Erythroblast (primary cell): ENCODE measurements around the gene ZBTB7B.

ENCODE experiments used
- DNase-seq, 2 experiments: peaks; one replicate each; lab custom pipeline; 2025; lab: John Stamatoyannopoulos, UW
- GATA1 ChIP-seq: IDR thresholded peaks from 2 replicates; pipeline ENCODE4 v1.6.1; 2011; ENCODE audit warnings: low read depth, mild to moderate bottlenecking, control low read depth, low read length, moderate library complexity
- POLR2A ChIP-seq: IDR thresholded peaks from 2 replicates; pipeline ENCODE4 v1.6.1; 2011; ENCODE audit warnings: mild to moderate bottlenecking, low read length

Gene ZBTB7B

DNA sequence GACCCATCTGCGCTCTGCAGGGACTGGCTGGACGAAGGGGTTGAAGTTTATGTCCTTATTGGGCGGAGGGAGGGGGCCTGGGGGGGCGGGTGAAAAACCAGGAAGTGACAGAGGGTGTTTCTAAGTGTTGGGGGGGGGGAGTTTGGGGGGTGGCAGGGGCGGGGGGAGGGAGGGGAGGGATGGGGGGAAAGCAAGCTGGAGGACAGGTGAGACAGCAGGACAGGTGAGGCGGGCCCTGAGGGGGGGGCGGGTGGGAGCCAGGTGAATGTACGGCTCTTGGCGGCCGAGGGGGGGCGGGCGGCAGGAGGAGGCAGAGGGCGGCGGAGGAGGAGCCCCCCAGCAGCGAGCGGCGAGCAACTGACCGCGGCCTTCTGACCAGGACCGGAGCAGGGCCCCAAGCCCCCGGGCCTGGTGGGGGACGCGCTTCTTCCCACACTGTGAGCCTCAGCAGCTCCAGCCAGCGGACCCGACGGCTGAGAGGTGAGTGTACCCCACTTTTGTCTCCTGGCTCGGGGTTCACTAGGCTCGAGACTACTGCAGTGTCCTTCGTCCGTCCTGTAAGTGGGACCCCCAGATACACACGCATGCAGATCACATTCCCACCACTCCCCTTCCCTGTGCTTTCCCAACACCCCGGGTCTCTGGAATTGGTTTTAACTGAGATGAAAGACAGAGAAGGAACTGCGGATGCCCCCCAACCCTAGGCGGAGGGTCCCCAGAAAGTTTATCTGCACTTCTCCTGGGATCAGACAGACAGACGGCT lies at the start of gene ZBTB7B:
TSS of gene ZBTB7B (plus strand) at position 339 of the 763 bp plus-strand sequence. CDS start 11,859 bp downstream, outside the sequence.
- DNase-seq: peak; percentile 67 to 75
- TF ChIP-seq POLR2A (peak; percentile 37), GATA1 (no peak)

DNA sequence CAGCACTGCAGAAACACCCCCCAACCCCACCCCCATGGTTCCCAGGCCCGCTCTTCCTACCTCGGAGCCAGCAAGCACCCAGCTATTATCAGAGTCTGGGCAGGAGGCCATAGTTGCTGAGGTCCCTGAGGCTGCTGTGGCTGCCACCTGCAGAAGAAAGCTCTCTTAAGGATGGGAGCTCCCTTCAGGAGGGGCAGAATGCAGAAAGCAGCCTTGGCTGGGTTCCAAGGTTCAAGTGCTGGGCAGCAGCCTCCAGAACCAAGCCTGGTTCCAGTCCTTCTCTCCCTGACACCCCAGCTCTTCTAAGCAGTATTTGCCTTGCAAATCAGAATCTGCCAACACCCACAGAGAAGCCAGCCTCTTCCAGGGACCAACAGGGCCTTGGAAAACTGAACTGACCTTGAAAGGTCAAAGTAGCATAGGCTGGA lies 49.0 kb upstream of the ZBTB7B start:
- no peak for DNase-seq

DNA sequence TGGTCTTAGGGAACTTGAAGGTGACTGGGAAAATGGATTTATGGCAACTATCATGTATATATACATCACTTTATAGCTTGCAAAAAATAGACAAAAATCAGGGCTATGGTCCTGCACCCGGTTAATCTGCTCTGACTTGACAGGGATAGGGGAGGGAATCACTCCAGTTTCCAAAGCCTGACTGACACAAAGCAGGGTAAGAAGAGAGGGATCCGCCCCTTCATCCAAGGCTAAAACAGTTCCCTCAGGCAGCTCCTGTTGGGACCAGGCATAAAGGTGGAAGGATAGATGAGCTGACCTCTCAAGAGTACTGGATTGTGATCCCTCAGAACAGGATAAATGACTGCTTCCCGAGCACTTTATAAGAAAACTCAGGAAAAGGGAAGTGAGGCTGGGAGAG lies 48.1 kb upstream of the ZBTB7B start:
- TF ChIP-seq POLR2A (no peak), GATA1 (no peak)
- DNase-seq: no peak

More for the DNA sequence above, 49.0 kb upstream of the ZBTB7B start:
- TF ChIP-seq GATA1 (no peak), POLR2A (no peak)

DNA sequence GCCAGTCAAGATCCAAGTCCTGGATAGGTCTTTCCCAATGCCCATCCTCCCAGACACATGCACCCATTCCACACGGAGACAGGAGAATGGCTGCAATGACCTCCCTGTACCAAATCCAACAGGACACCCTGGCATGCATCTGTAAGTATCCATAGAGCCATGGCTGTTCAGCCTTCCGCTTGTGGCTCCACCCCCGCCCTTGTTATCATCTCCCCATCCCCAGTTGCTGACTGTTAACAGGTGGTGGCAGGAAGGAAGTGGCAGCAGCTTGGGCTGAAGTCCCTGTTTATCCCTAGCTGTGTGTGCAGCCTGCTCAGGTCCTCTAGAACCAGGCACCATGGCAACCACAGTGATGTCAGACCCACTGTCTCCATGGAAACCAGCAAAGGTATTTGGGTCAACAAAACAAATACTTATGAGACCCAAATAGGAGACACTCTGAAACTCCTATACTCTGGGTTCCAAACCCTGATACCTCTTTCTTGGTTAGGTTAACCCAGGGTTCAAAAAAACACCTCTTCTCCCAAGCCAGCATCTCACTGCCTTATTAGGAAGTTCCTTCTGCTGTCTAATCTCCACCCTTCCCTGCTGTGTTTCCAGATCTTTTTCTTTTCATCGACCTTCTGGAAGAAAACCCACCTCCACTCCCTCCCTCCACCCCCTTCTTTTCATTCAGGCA lies 47.4 kb upstream of the ZBTB7B start:
- DNase-seq: peak; percentile 81 to 86
- TF ChIP-seq POLR2A (no peak), GATA1 (no peak)

DNA sequence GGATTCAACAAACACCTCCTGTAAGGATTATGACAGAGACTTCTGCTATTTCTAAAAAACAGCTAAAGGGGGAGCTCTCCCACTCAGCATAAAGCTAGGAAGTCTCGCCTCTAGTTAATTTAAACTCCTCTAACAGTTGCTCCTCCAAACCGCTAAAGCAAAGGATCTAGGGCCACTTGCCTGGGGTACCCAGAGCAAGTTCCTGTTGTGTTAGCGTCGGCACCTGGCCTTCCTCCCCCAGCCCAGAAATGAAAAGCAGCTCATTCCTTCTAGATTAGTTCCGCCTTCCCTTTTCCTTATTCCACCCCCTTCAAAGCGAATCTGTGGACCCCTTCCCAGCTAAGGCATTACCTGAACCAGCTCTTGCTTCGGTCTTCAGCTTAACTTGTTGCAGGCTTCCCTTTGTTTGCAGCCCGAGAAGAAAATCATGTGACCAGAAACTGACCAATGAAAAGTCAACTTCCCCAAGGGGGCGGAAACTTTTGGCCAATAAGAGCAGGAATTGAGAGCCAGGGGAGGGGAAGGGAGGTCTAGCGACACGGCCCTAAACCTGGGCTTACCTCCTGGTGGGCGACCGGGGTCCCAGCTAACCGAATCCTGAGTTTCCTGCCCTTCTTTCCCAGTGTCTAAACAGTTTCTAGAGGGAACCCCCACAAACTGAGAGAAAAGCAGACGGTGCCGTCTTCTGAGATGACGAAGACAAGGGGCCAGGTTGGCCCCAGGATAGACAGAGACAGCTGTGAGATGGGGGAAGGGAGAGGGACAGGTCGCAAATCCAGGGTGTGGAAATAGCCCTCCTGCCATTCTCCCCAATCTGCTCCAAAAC lies 46.7 kb upstream of the ZBTB7B start, which contains the start of gene PBXIP1:
TSS of gene PBXIP1 (minus strand) at position 382 of the 826 bp plus-strand sequence. CDS start 2,378 bp downstream, outside the sequence.
- TF ChIP-seq POLR2A: peak; percentile 66
- no peak for TF ChIP-seq GATA1
- peak; percentile 90 to 92 for DNase-seq

DNA sequence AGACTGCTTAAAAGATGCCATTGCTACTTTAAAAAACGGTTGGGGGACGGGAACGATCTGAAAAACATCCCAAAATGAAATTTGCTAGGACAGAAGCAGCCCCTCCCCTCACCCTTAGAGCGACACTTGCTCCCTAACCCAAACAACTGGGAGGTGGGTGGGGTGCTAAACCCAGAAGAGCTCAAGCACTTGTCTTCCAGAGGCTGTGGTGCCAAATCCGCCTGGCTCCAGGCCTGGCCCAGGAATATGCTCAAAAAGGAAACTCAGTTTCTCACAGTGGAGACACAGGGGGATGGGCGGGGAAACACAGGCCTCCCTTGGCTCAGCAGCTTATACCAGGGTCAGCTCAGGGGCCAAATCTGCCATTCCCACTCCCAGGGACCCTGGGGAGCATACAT lies 46.1 kb upstream of the ZBTB7B start:
- DNase-seq: no peak
- TF ChIP-seq POLR2A (no peak), GATA1 (no peak)

DNA sequence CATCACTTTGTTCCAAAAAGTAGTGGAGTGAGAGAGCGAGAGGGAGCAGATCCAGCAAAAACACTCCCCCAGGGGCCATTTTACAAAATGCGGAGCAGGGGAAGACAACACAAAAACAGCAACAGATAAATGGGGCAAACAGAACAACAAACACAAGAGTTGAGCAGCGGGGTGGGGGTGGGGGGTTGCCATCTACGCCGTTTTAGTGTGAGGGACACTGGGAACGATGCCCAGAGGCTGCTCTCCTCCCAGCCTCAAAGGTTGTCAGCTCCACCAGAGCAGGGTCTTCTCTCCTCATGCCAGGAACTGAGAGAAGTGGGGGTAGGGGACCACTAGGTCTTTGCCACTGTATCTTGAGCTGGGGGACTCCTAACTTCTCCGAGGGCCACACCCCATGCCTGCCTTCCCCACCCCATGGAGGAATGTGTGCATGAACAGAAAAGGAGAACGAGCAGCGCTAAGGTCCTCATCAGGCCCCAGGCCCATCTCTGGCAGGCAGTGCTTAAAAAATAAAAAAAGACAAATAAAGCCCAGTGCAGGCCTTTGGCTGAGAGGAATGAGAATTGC lies 45.4 kb upstream of the ZBTB7B start:
- no peak for TF ChIP-seq POLR2A
- TF ChIP-seq GATA1: no peak
- DNase-seq: no peak

DNA sequence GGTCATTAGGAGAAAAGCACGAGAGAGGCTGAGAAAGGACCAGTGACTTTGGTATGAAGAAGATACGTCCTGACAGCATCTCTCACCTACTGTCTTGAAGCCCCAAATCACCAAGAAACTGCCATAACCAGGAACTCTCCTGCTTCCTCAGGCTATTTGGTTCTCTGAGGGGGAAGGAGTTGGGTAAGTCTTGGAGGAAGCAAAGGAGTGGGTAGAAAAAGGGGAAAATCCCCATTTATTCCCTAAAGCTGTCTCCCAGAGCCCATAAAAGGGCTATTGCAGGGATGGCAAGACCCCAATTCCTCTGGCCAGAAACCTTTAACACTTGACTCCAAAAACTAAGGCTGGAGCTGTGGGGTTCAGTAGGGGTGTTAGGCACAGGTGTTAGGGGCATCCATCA lies 44.6 kb upstream of the ZBTB7B start:
- no peak for TF ChIP-seq POLR2A
- no peak for TF ChIP-seq GATA1
- DNase-seq: no peak

DNA sequence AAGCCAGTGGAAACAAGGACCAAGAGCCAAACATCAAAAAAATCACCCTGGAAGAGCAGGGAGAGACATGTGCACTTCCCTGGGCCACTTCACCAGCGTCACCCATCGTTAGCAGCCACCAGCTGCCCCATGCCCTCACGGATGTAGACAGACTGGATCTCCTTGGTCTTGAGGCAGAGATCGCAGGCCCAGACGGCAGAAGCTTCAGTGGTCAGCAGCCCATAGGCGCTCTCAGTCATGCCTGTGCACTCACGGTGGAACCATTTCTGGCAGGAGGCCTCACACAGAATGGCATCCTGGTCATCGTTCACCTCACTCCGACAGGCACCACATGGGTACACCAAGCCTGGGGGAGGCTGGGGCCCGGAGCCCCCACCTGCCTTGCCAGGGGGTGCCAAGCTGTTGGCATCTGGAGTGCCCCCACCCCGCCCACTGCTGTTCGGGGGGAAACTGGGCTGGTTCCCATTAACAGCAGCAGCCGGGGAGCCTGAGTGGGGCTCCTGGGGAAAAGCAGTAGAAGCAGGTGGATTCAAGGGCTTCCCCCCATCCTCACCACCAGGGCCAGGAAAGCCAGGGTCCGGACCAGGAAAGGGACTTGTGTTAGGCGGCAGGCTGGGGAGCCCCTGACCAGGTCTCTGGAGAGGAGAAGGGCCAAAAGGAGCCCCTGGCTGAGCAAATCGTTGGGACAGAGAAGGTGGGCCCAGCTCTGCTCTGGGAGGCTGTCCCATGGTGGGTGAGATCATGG lies 43.7 kb upstream of the ZBTB7B start:
- TF ChIP-seq GATA1 (no peak), POLR2A (no peak)
- DNase-seq: no peak

DNA sequence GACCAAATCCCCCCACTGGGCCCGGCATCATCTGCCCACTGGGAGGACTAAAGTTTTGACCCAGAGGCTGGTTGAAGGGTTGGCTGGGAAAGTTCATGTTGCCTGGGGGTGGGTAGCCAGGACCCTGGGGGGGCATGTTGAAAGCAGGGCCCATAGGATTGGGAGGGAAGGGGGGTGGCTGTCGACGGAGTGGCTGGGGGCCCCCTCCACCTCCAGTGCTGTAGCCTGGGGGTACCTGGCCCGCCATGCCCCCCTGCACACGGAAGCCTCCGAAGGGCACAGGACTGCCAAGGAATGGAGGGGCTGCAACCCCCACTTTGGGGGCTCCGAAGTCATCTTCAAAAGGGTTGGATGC lies 43.2 kb upstream of the ZBTB7B start:
- TF ChIP-seq GATA1: no peak
- TF ChIP-seq POLR2A: no peak
- DNase-seq: no peak

DNA sequence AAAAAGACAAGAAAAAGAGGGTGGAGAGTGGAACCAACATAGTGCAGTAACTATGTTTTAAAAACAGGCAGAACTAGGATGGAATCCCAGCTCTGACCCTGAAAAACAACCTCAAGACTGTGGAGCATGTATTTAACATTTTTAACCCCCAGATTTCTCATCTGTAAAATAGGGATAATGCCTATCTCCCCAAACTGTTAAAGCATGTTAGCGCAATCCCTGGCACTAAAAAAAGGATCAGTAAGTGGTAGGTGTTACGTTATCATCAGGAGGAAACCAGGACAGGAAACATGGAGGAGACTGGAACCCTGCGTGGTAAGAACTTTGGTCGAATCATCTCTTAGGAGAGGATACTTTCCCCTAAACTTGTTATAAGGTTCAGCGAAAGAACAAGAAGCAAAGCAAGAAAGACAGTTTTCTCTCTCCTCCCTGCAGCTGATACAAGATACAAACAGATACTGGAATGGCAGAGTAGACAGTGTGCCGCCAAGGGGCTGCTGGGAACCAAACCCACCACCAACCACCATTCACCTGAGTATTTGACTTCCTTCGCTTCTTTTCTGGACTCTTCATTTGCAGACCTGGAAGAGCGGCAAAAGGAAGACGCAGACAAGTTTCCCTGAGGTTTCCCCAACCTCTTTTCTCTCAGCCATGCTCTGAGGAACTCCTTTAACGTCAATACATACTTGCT lies 42.0 kb upstream of the ZBTB7B start:
- DNase-seq: no peak

More for the DNA sequence above, 42.0 kb upstream of the ZBTB7B start:
- TF ChIP-seq POLR2A (no peak), GATA1 (no peak)
